ENCODE results near the gene BMP10. TPM values are rescaled to one million over a fixed set of nuclear protein-coding genes. Genes with fewer than 3 reads are reported as not detected.

BMP10 gene
- total RNA-seq, 1 donor from 2014 or later, result not detected

DNA sequence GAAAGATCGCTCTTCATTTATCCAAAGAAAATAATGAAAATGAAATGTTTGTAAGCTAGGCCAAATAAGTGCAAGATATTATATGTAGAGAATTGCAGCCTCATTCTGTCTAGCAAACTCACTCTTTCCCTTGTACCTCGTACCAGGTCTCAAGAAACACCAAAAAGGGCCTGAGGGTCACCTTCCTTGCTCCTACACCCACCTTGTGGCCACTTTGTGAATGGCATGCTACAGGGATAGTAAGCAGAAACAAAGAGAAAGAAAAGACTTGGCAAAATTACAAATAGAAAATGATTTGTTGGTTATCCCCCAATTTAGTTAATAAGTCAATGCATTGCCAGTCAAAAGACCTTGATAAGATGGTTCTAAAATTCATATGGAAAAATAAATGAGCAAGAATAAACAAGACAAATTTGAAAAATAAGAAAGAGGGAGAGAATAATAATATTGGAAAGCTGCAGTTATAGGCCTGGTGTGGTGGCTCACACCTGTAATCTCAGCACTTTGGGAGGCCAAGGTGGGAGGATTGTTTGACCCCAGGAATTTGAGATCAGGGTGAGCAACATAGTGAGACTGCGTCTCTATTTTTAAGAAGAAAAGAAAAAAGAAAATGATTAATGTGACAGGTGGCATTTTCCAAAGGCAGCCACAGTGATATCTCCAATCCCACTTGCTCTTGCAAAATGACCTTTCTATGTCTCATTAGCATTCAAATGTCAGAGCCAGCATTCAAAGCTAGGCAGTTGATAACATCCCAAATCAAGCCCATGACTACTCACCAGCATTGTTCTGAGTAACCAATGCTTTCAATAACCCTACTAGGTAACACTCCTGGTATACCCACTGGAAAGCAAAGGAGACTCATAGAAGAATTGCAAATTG, 38.8 kb upstream of the BMP10 start:
- peak; percentile 79 for TF ChIP-seq CTCF (conservative IDR thresholded peaks at IDR 0.05)
- Mint-ChIP-seq H3K27me3 (ENCODE audit: low read depth) (no peaks in the 10 kb centered on the region), H3K9me3 (no peaks in the 10 kb centered on the region), H3K27ac (ENCODE audit: unreplicated experiment) (no peak overlapping the region), H3K36me3 (ENCODE audit: low read depth) (no peaks in the 10 kb centered on the region), H3K4me1 (no peaks in the 10 kb centered on the region), H3K4me3 (no peak overlapping the region)
- DNase-seq (ENCODE audit: low read depth, low spot score), result peak; percentile 72

- H3K4me3 Mint-ChIP-seq, result no peak overlapping the region
- no peak overlapping the region for H3K27ac Mint-ChIP-seq (ENCODE audit: unreplicated experiment)
- no peaks in the 10 kb centered on the region for H3K4me1 Mint-ChIP-seq
- no peak for TF ChIP-seq CTCF (conservative IDR thresholded peaks at IDR 0.05)
- DNase-seq (ENCODE audit: low read depth, low spot score), result no peak
- peaks cover 6% of the 10 kb centered on the region for H3K9me3 Mint-ChIP-seq
- H3K36me3 Mint-ChIP-seq (ENCODE audit: low read depth), result no peaks in the 10 kb centered on the region
- H3K27me3 Mint-ChIP-seq (ENCODE audit: low read depth), result peaks cover 6% of the 10 kb centered on the region
Observed at GRCh38 chr2:68908392-68908970, 37.3 kb upstream of the BMP10 start.

DNA sequence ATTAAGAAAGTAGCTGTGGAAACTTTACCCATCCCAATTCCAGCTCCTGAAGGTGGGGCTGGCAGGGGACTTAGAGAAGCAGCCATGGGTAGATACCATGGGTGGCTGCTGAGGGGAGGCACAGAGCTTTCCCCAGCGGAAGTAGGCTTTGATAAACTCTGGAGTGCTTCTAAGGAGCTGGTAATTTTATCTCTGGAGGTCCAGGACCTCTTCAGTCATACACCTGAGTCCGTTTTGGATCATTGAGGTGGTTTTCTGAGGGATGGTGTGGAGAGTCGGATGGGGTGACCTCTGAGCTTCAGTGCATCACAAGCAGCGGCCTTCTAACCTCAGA, 36.7 kb upstream of the BMP10 start:
- peaks cover 6% of the 10 kb centered on the region for H3K27me3 Mint-ChIP-seq (ENCODE audit: low read depth)
- H3K4me3 Mint-ChIP-seq, result no peak overlapping the region
- no peaks in the 10 kb centered on the region for H3K4me1 Mint-ChIP-seq
- no peak for DNase-seq (ENCODE audit: low read depth, low spot score)
- H3K27ac Mint-ChIP-seq (ENCODE audit: unreplicated experiment), result no peak overlapping the region
- no peak for TF ChIP-seq CTCF (conservative IDR thresholded peaks at IDR 0.05)
- H3K9me3 Mint-ChIP-seq, result peaks cover 6% of the 10 kb centered on the region
- no peaks in the 10 kb centered on the region for H3K36me3 Mint-ChIP-seq (ENCODE audit: low read depth)

DNA sequence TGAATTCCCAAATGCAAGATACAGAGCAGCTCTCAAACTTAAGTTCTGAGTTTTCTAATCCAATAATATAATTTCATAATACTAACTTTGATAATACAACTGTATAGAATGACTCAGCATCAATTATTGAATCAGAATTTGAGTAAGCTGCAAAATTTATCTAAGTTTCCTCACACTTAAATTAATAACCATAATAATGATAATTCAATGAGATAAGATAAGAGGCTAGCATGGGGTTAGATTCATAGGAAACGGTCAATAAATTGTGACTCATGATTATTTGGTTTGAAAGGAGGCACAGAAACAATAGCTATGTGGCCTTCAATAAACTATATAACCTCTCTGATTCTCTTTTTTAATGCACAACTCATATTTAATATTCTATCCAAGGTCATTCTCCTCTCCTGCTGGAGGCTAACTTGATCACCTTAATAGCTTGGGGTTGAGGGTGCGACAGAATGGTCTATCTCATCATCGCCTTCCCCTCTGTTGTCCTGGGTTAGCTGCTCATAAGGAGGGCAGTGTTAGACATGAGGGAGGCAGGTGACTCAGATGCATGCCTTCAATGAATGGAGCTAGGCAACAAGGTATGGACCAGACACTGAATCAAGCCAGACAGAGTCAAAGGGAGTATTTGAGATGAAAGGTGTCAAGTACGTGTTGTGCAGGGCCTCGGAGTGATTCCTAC, 36.2 kb upstream of the BMP10 start:
- DNase-seq (ENCODE audit: low read depth, low spot score), result no peak
- Mint-ChIP-seq H3K4me1 (no peaks in the 10 kb centered on the region), H3K36me3 (ENCODE audit: low read depth) (no peaks in the 10 kb centered on the region), H3K27me3 (ENCODE audit: low read depth) (peaks cover 6% of the 10 kb centered on the region), H3K9me3 (peaks cover 6% of the 10 kb centered on the region), H3K27ac (ENCODE audit: unreplicated experiment) (no peak overlapping the region), H3K4me3 (no peak overlapping the region)
- TF ChIP-seq CTCF (conservative IDR thresholded peaks at IDR 0.05), result no peak

DNA sequence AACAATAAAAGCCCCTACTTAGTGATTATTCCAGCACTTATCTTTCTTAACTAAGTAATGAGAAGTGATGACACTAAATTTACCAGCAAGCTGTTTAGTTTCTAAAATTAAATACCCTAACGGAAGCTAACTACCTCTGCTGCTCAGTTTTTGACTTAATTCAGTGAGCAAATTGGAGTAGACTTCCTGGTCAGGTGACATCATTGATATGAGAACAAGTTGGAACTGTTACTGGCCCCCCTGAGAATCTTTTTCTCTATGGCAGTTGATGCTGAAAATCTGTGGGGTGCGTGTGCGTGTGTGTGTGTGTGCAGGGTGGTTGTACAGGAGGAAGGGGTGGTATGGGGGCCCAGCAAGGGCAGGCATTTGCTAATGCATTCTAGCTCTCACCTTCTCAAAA, 35.5 kb upstream of the BMP10 start:
- H3K27me3 Mint-ChIP-seq (ENCODE audit: low read depth), result peaks cover 6% of the 10 kb centered on the region
- H3K9me3 Mint-ChIP-seq, result peaks cover 10% of the 10 kb centered on the region
- no peak for TF ChIP-seq CTCF (conservative IDR thresholded peaks at IDR 0.05)
- no peak for DNase-seq (ENCODE audit: low read depth, low spot score)
- no peaks in the 10 kb centered on the region for H3K36me3 Mint-ChIP-seq (ENCODE audit: low read depth)
- H3K27ac Mint-ChIP-seq (ENCODE audit: unreplicated experiment), result no peak overlapping the region
- no peak overlapping the region for H3K4me3 Mint-ChIP-seq
- H3K4me1 Mint-ChIP-seq, result no peaks in the 10 kb centered on the region

Data from neural crest cell (in vitro differentiated cells).